Vagina (tissue), 2 donors: ENCODE measurements around the gene LRRFIP2. TPM values are rescaled to one million over a fixed set of nuclear protein-coding genes. Genes with fewer than 3 reads are reported as not detected.
"Not testable (repeated sequence)": the region's sequence is repeated elsewhere in the genome, so short reads cannot be mapped to it uniquely, and the experiment has no call there.

Experiments used
- DNase-seq, 2 donors: peaks; one replicate each; pipeline ENCODE4 v3.0.0-alpha.2; 2017; ENCODE audit errors: extremely low spot score in 2 of 2
- H3K27ac ChIP-seq: fragments of 200-600 bp; sonication (generic); one replicate; pipeline ENCODE4 v1.5.1; 2019
- H3K27me3 ChIP-seq: fragments of 200-600 bp; sonication (generic); one replicate; pipeline ENCODE4 v1.5.1; 2019
- H3K36me3 ChIP-seq, 2 donors: fragments of 200-600 bp; sonication (generic); one replicate each; pipeline ENCODE4 v1.5.1; 2017 to 2019
- H3K4me1 ChIP-seq: fragments of 200-600 bp; sonication (generic); one replicate; pipeline ENCODE4 v1.5.1; 2019
- H3K4me3 ChIP-seq, 2 donors: fragments of 200-600 bp; sonication (generic); 1 replicate in 1 of 2; 2 replicates in 1 of 2; pipeline ENCODE4 v1.5.1; 2016 to 2019
- H3K9me3 ChIP-seq: fragments of 200-600 bp; sonication (generic); one replicate; pipeline ENCODE4 v1.5.1; 2019
- POLR2A ChIP-seq, 2 donors: fragments of 450-650 bp; IDR thresholded peaks; one replicate each; pipeline ENCODE4 v1.6.1; 2017; ENCODE audit warnings: antibody characterized with exemption in 2 of 2, mild to moderate bottlenecking in 2 of 2, moderate library complexity in 2 of 2
- POLR2AphosphoS5 ChIP-seq, 2 donors: sonication (generic); formaldehyde crosslinking; IDR thresholded peaks; one replicate each; pipeline ENCODE4 v1.9.0; 2017; ENCODE audit warnings: antibody characterized with exemption in 2 of 2, mild to moderate bottlenecking in 2 of 2, low read depth in 1 of 2; ENCODE audit not compliant: insufficient read depth in 1 of 2
- intact Hi-C: fragments of 100-400 bp; cut with DNase I; formaldehyde crosslinking; loops from one replicate; pipeline ENCODE4 v1.15.1; 2023
- total RNA-seq: library from RNA; depleted of rRNA; stranded (reverse); fragments of >200 nt; gene quantifications from one replicate; pipeline ENCODE4 v1.2.3, GENCODE V29; 2016
- TF ChIP-seq, protein P1 (sequence below), 3 experiments: fragments of 450-650 bp in 2 of 3; fragments of 200-600 bp in 1 of 3; sonication (generic) in 1 of 3; IDR thresholded peaks; one replicate each; pipeline ENCODE4 v1.5.1; 2017 to 2019; ENCODE audit warnings: antibody characterized with exemption in 3 of 3, mild to moderate bottlenecking in 2 of 3, moderate library complexity in 2 of 3

The LRRFIP2 gene
- total RNA-seq, 1 donor from 2014 or later, result 74.2 TPM

GRCh38 chr3:37068031-37068430, 106.4 kb downstream of the LRRFIP2 start:
- Histone ChIP-seq H3K36me3 (peaks cover 0 to 33% of the 10 kb centered on the region in 2 donors), H3K4me1 (no peaks in the 10 kb centered on the region), H3K4me3 (no peak overlapping the region), H3K9me3 (no peaks in the 10 kb centered on the region), H3K27ac (no peak overlapping the region), H3K27me3 (no peaks in the 10 kb centered on the region)
- no peak for TF ChIP-seq POLR2AphosphoS5 (IDR thresholded peaks at IDR 0.05; ENCODE audit: insufficient read depth in 1 of 2, low read depth in 1 of 2)
- TF ChIP-seq, protein P1, sequence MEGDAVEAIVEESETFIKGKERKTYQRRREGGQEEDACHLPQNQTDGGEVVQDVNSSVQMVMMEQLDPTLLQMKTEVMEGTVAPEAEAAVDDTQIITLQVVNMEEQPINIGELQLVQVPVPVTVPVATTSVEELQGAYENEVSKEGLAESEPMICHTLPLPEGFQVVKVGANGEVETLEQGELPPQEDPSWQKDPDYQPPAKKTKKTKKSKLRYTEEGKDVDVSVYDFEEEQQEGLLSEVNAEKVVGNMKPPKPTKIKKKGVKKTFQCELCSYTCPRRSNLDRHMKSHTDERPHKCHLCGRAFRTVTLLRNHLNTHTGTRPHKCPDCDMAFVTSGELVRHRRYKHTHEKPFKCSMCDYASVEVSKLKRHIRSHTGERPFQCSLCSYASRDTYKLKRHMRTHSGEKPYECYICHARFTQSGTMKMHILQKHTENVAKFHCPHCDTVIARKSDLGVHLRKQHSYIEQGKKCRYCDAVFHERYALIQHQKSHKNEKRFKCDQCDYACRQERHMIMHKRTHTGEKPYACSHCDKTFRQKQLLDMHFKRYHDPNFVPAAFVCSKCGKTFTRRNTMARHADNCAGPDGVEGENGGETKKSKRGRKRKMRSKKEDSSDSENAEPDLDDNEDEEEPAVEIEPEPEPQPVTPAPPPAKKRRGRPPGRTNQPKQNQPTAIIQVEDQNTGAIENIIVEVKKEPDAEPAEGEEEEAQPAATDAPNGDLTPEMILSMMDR (IDR thresholded peaks at IDR 0.05), result no peak
- TF ChIP-seq POLR2A (IDR thresholded peaks at IDR 0.05), result no peak
- DNase-seq, result no peak
- intact Hi-C loops, result no loop called here

DNA sequence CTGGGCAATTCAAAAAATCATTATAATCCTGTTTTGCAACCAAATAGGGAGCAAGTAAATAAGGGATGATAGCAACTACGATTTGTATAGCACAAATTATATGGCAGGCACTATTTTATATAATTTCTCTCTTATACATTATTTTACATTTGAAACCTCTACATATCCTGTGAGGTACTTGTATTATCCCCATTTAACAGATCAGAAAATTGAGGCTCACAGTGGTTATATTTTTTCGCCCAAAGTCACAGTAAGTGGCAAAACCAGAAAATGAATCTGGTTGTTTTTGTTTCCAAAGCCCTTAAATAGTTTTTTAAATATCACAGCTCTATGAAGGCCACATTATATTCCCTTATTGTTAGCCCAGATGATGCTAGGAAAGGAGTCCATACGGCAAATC, 106.8 kb downstream of the LRRFIP2 start:
- no peaks in the 10 kb centered on the region for H3K27me3 ChIP-seq
- no peak for DNase-seq
- intact Hi-C loops, result no loop called here
- TF ChIP-seq POLR2A (IDR thresholded peaks at IDR 0.05) (no peak), POLR2AphosphoS5 (IDR thresholded peaks at IDR 0.05; ENCODE audit: insufficient read depth in 1 of 2, low read depth in 1 of 2) (no peak)
- TF ChIP-seq, protein P1 (IDR thresholded peaks at IDR 0.05), result no peak
- no peaks in the 10 kb centered on the region for H3K4me1 ChIP-seq
- H3K36me3 ChIP-seq, result peaks cover 0 to 38% of the 10 kb centered on the region in 2 donors
- H3K27ac ChIP-seq, result no peak overlapping the region
- H3K4me3 ChIP-seq, result no peak overlapping the region
- no peaks in the 10 kb centered on the region for H3K9me3 ChIP-seq

GRCh38 chr3:37064747-37065146, 109.6 kb downstream of the LRRFIP2 start:
- H3K9me3 ChIP-seq, result no peaks in the 10 kb centered on the region
- H3K4me3 ChIP-seq, result no peak overlapping the region
- no peak overlapping the region for H3K27ac ChIP-seq
- no peaks in the 10 kb centered on the region for H3K4me1 ChIP-seq
- intact Hi-C loops, result no loop called here
- H3K27me3 ChIP-seq, result no peaks in the 10 kb centered on the region
- TF ChIP-seq POLR2A (IDR thresholded peaks at IDR 0.05) (no peak), POLR2AphosphoS5 (IDR thresholded peaks at IDR 0.05; ENCODE audit: insufficient read depth in 1 of 2, low read depth in 1 of 2) (no peak)
- TF ChIP-seq, protein P1 (IDR thresholded peaks at IDR 0.05), result no peak
- peaks cover 0 to 42% of the 10 kb centered on the region in 2 donors for H3K36me3 ChIP-seq
- DNase-seq, result no peak

DNA sequence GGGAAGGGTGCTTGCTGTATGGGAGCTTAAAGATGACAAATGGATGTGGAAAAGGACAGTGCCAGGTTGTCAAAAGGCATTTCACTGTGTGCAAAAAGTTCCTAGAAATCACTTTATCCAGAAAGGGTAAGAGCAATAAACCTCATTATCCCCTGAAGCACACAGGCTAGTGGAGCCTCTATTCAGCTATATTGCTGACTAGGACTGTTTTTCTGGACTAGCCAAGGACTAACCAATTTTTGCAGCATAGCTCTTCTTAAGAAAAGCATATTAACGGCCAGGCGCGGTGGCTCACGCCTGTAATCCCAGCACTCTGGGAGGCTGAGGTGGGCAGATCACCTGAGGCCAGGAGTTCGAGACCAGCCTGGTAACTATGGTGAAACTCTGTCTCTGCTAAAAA, 116.3 kb downstream of the LRRFIP2 start:
- TF ChIP-seq POLR2A (IDR thresholded peaks at IDR 0.05) (no peak), POLR2AphosphoS5 (IDR thresholded peaks at IDR 0.05; ENCODE audit: insufficient read depth in 1 of 2, low read depth in 1 of 2) (no peak)
- TF ChIP-seq, protein P1 (IDR thresholded peaks at IDR 0.05), result no peak
- no peak for DNase-seq
- Histone ChIP-seq H3K27me3 (no peaks in the 10 kb centered on the region), H3K9me3 (no peaks in the 10 kb centered on the region), H3K4me1 (peaks cover 30% of the 10 kb centered on the region), H3K4me3 (no peak overlapping the region), H3K27ac (no peak overlapping the region), H3K36me3 (peaks cover 0 to 38% of the 10 kb centered on the region in 2 donors)
- intact Hi-C loops, result no loop called here

DNA sequence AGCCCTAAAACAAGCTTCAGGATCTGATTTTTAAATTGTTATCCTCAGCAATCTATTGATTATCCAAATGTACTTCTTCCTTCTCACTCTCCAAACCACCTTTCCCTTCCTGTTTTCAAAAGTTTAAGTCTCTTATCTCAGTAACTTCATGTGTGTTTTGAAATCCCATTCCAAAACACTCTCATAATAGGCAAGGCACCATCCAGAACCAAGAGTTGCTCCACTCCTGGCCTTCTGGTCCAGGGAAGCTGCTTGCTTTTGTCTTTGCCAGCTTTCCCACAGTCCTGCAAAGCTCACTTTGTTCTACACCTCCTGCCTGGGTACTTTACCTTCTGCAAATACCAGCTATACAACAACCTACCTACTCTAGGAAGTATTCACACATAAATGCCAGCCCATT, 117.6 kb downstream of the LRRFIP2 start:
- Histone ChIP-seq H3K4me3 (no peak overlapping the region), H3K27me3 (no peaks in the 10 kb centered on the region), H3K36me3 (peaks cover 0 to 41% of the 10 kb centered on the region in 2 donors), H3K4me1 (peaks cover 34% of the 10 kb centered on the region), H3K27ac (no peak overlapping the region), H3K9me3 (no peaks in the 10 kb centered on the region)
- TF ChIP-seq, protein P1 (IDR thresholded peaks at IDR 0.05), result no peak
- TF ChIP-seq POLR2A (IDR thresholded peaks at IDR 0.05), result no peak
- no peak for DNase-seq
- intact Hi-C loops, result no loop called here

DNA sequence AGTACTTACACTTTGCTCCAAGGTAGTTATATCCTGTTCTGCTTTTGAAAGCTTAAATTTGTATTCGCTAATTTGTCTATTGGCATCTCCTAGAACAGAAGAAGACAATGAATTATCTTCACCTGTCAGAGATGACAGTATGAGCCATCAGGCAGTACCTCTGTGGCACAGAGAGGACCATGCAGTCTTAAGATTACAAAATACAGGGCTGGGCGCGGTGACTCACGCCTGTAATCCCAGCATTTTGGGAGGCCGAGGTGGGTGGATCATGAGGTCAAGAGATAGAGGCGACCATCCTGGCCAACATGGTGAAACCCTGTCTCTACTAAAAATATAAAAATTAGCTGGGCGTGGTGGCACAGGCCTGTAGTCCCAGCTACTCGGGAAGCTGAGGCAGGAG, 119.3 kb downstream of the LRRFIP2 start:
- H3K4me3 ChIP-seq, H3K9me3 ChIP-seq, intact Hi-C loops, DNase-seq, H3K27me3 ChIP-seq: not testable (repeated sequence)
- H3K27ac ChIP-seq, result peak overlapping the region; percentile 57
- peaks cover 0 to 50% of the 10 kb centered on the region in 2 donors for H3K36me3 ChIP-seq
- H3K4me1 ChIP-seq, result peaks cover 35% of the 10 kb centered on the region
